Chondrocyte (in vitro differentiated cells): Measurements from ENCODE around the gene GRM8. TPM values are rescaled to one million over a fixed set of nuclear protein-coding genes. Genes with fewer than 3 reads are reported as not detected.

Experiments
- DNase-seq: peaks from one replicate; pipeline ENCODE4 v3.0.0; 2021; ENCODE audit warnings: mixed read lengths, low spot score
- H3K27ac Mint-ChIP-seq: one replicate; pipeline ENCODE4 v1.8.0; 2021; ENCODE audit warnings: mild to moderate bottlenecking, moderate library complexity, mixed read lengths; ENCODE audit not compliant: unreplicated experiment
- H3K27me3 Mint-ChIP-seq: 2 replicates; pipeline ENCODE4 v1.8.0; 2021; ENCODE audit warnings: low read depth, mixed read lengths
- H3K36me3 Mint-ChIP-seq: 2 replicates; pipeline ENCODE4 v1.8.0; 2021; ENCODE audit warnings: low read depth, mixed read lengths
- H3K4me1 Mint-ChIP-seq: 2 replicates; pipeline ENCODE4 v1.8.0; 2021; ENCODE audit warnings: low read depth, mild to moderate bottlenecking, mixed read lengths
- H3K4me3 Mint-ChIP-seq: one replicate; pipeline ENCODE4 v1.8.0; 2021; ENCODE audit warnings: mild to moderate bottlenecking, moderate library complexity, mixed read lengths; ENCODE audit not compliant: unreplicated experiment
- H3K9me3 Mint-ChIP-seq: 2 replicates; pipeline ENCODE4 v1.8.0; 2021; ENCODE audit warnings: low read depth, mixed read lengths
- total RNA-seq: library from RNA; stranded (reverse); gene quantifications from 3 replicates; pipeline ENCODE4 v1.2.1, GENCODE V29; 2021
- TF ChIP-seq, protein P1 (sequence below): fragments of 200-600 bp; sonication (generic); IDR thresholded peaks from 2 replicates; pipeline ENCODE4 v1.5.0; 2021; ENCODE audit warnings: antibody characterized with exemption, mild to moderate bottlenecking, moderate library complexity

The GRM8 gene
- total RNA-seq, 1 donor from 2014 or later = not detected

DNA sequence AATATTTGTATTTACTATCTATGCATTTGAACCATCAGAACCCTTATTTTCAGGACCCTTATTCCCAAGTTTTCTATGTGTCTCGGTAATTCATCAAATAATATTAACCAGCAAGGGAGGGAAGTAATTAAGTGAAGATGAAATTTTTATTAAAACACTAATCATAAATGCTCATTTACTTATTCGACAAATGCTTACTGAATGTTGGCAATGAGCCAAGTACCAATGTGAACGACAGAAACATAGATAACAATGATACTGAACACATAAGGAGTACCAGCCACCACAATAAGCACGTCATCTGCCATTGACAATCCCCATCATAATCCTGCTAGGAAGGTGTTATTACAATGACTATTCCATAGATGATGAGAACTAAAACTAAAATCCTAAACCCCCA, 45.5 kb downstream of the GRM8 start:
- TF ChIP-seq, protein P1, sequence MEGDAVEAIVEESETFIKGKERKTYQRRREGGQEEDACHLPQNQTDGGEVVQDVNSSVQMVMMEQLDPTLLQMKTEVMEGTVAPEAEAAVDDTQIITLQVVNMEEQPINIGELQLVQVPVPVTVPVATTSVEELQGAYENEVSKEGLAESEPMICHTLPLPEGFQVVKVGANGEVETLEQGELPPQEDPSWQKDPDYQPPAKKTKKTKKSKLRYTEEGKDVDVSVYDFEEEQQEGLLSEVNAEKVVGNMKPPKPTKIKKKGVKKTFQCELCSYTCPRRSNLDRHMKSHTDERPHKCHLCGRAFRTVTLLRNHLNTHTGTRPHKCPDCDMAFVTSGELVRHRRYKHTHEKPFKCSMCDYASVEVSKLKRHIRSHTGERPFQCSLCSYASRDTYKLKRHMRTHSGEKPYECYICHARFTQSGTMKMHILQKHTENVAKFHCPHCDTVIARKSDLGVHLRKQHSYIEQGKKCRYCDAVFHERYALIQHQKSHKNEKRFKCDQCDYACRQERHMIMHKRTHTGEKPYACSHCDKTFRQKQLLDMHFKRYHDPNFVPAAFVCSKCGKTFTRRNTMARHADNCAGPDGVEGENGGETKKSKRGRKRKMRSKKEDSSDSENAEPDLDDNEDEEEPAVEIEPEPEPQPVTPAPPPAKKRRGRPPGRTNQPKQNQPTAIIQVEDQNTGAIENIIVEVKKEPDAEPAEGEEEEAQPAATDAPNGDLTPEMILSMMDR = no peak
- Mint-ChIP-seq H3K9me3 (no peaks in the 10 kb centered on the region), H3K27me3 (peaks cover 10% of the 10 kb centered on the region), H3K27ac (no peak overlapping the region), H3K4me1 (no peaks in the 10 kb centered on the region), H3K36me3 (no peaks in the 10 kb centered on the region), H3K4me3 (no peak overlapping the region)
- no peak for DNase-seq

DNA sequence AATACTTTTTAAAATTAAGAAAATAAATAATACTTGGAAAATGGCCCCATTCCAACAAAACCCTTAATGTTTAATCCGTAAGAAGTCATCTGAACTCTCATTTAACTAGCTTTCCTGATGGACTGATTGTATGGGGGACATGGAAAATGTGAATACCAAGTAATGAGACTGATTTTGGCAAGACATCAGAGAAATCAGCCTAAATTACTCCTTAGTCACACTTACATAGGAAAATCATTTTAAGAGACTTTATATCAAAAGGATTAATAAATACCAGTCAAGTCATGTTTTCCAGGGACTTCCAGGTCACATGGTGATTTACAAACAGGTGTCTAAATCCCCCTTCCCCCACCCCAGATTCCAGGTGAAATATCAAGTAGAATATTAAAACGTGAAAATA, 58.2 kb downstream of the GRM8 start:
- TF ChIP-seq, protein P1 = no peak
- DNase-seq = no peak
- no peaks in the 10 kb centered on the region for H3K4me1 Mint-ChIP-seq
- peaks cover 7% of the 10 kb centered on the region for H3K27me3 Mint-ChIP-seq
- H3K9me3 Mint-ChIP-seq = no peaks in the 10 kb centered on the region
- H3K36me3 Mint-ChIP-seq = no peaks in the 10 kb centered on the region
- H3K27ac Mint-ChIP-seq = no peak overlapping the region
- no peak overlapping the region for H3K4me3 Mint-ChIP-seq

- DNase-seq = no peak
Observed at GRCh38 chr7:127189886-127190285, 62.9 kb downstream of the GRM8 start.

GRCh38 chr7:127189074-127189473, 63.7 kb downstream of the GRM8 start:
- no peaks in the 10 kb centered on the region for H3K9me3 Mint-ChIP-seq
- H3K27me3 Mint-ChIP-seq = peaks cover 6% of the 10 kb centered on the region
- DNase-seq = no peak
- H3K36me3 Mint-ChIP-seq = no peaks in the 10 kb centered on the region
- no peak overlapping the region for H3K4me3 Mint-ChIP-seq
- TF ChIP-seq, protein P1 = no peak
- H3K27ac Mint-ChIP-seq = no peak overlapping the region
- no peaks in the 10 kb centered on the region for H3K4me1 Mint-ChIP-seq

More at GRCh38 chr7:127189886-127190285, 62.9 kb downstream of the GRM8 start:
- TF ChIP-seq, protein P1 = no peak
- H3K9me3 Mint-ChIP-seq = no peaks in the 10 kb centered on the region
- H3K27ac Mint-ChIP-seq = no peak overlapping the region
- no peaks in the 10 kb centered on the region for H3K4me1 Mint-ChIP-seq
- no peaks in the 10 kb centered on the region for H3K36me3 Mint-ChIP-seq
- peaks cover 6% of the 10 kb centered on the region for H3K27me3 Mint-ChIP-seq
- H3K4me3 Mint-ChIP-seq = no peak overlapping the region

DNA sequence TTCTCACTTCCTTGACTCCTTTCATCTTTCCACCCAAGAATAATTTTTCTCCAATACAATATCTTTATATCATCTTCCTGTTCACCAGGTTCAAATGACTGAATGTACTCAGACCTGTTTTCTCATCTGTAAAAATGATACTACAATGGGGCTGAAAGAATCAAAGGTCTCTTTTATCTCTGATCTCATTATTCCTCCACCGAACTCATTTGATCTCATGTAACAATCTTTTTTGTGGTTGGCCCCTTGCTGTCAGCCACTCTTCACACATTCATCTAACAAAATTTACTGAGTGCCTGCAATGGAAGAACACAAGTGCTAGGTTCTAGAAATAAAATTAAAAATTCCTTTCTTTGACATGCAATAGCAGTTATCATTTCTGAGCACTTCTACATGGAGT, 65.0 kb downstream of the GRM8 start:
- no peak overlapping the region for H3K4me3 Mint-ChIP-seq
- H3K36me3 Mint-ChIP-seq = no peaks in the 10 kb centered on the region
- no peaks in the 10 kb centered on the region for H3K9me3 Mint-ChIP-seq
- no peaks in the 10 kb centered on the region for H3K4me1 Mint-ChIP-seq
- no peak for DNase-seq
- TF ChIP-seq, protein P1 = no peak
- H3K27me3 Mint-ChIP-seq = peaks cover 5% of the 10 kb centered on the region
- H3K27ac Mint-ChIP-seq = no peak overlapping the region
